Suprapubic skin (tissue), 4 donors: ENCODE measurements around the gene ADAMTS2.

Experiments used
- POLR2A ChIP-seq, 2 donors: fragments of 450-650 bp; IDR thresholded peaks; one replicate each; pipeline ENCODE4 v1.6.1; 2017; ENCODE audit warnings: antibody characterized with exemption in 2 of 2, mild to moderate bottlenecking in 2 of 2, moderate library complexity in 2 of 2
- POLR2AphosphoS5 ChIP-seq, 3 donors: sonication (generic); formaldehyde crosslinking; IDR thresholded peaks; one replicate each; pipeline ENCODE4 v1.6.1; 2017; ENCODE audit warnings: antibody characterized with exemption in 3 of 3
- TF ChIP-seq, protein P1 (sequence below), 2 donors: fragments of 200-600 bp in 1 of 2; fragments of 450-650 bp in 1 of 2; sonication (generic) in 1 of 2; IDR thresholded peaks; one replicate each; pipeline ENCODE4 v1.5.1; 2016 to 2019; ENCODE audit warnings: antibody characterized with exemption in 2 of 2, mild to moderate bottlenecking in 1 of 2, moderate library complexity in 1 of 2

DNA sequence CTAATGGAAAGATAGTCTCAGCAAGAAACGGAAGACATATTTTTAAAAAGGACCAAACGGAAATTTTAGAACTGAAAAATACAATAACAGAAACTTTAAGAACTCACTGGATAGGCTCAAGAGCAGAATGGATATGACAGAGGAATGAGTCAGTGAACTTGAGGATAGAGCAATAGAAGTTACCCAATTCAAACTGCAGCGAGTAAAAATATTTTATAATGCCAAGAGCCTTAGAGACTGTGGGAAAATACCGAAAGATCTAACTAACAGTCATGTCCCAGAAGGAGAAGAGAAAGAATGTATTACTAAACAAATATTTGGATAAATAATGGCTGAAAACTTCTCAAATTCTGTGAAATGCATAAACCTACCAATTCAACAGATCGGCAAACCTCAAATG, 40.8 kb downstream of the ADAMTS2 start:
- TF ChIP-seq, protein P1, sequence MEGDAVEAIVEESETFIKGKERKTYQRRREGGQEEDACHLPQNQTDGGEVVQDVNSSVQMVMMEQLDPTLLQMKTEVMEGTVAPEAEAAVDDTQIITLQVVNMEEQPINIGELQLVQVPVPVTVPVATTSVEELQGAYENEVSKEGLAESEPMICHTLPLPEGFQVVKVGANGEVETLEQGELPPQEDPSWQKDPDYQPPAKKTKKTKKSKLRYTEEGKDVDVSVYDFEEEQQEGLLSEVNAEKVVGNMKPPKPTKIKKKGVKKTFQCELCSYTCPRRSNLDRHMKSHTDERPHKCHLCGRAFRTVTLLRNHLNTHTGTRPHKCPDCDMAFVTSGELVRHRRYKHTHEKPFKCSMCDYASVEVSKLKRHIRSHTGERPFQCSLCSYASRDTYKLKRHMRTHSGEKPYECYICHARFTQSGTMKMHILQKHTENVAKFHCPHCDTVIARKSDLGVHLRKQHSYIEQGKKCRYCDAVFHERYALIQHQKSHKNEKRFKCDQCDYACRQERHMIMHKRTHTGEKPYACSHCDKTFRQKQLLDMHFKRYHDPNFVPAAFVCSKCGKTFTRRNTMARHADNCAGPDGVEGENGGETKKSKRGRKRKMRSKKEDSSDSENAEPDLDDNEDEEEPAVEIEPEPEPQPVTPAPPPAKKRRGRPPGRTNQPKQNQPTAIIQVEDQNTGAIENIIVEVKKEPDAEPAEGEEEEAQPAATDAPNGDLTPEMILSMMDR (IDR thresholded peaks at IDR 0.05): no peak
- TF ChIP-seq POLR2A (IDR thresholded peaks at IDR 0.05): no peak
- TF ChIP-seq POLR2AphosphoS5 (IDR thresholded peaks at IDR 0.05): no peak
